GM12878 (cell line): ENCODE measurements around the gene ABCC3. TPM values are rescaled to one million over a fixed set of nuclear protein-coding genes. Genes with fewer than 3 reads are reported as not detected.

ENCODE experiments used
- ATAC-seq: fragments of 200-7000 bp; cut with Tn5 transposase; 3 replicates; pipeline ENCODE4 v1.9.1; 2020; ENCODE audit warnings: mild to moderate bottlenecking, moderate library complexity
- BruUV-seq: library from RNA; stranded (reverse); fragments of 400-500 nt; replicated peaks from 2 replicates; lab custom pipeline; 2021; lab: Mats Ljungman, UMichigan
- CTCF ChIA-PET: fragments of 300-600 bp; sonication (Branson Sonifier 250); formaldehyde crosslinking; extraction: SDS; loops from one replicate; lab custom pipeline; 2021; ENCODE audit warnings: inconsistent platforms; lab: Yijun Ruan, JAX
- POLR2A ChIA-PET: fragments of 350-600 bp; formaldehyde crosslinking; extraction: SDS; loops from one replicate; lab custom pipeline; 2021; ENCODE audit warnings: inconsistent platforms; lab: Charles Lee
- RAD21 ChIA-PET: fragments of 300-600 bp; sonication (Branson Sonifier 250); formaldehyde crosslinking; loops from one replicate; lab custom pipeline; 2023; ENCODE audit warnings: antibody characterized with exemption; ENCODE audit not compliant: unreplicated experiment; lab: Charles Lee
- SMC1A ChIA-PET: fragments of 300-600 bp; sonication (Branson Sonifier 250); formaldehyde crosslinking; loops from one replicate; lab custom pipeline; 2023; ENCODE audit not compliant: unreplicated experiment, uncharacterized antibody; lab: Charles Lee
- DNase-seq: peaks from one replicate; pipeline ENCODE4 v3.0.0-alpha.2; 2011; ENCODE audit warnings: low read depth, low spot score
- FAIRE-seq: peaks from 3 replicates; lab custom pipeline; 2011; peaks lifted over from hg19 to GRCh38; lab: Jason Lieb, UNC
- H2AFZ ChIP-seq: 2 replicates; pipeline ENCODE4 v1.6.0; 2011; ENCODE audit warnings: low read depth, low read length, control low read depth; ENCODE audit not compliant: control insufficient read depth
- H3K27ac ChIP-seq: 2 replicates; pipeline ENCODE4 v1.5.1; 2011; ENCODE audit warnings: control low read depth; ENCODE audit not compliant: control insufficient read depth, insufficient read depth
- H3K27me3 ChIP-seq, 2 experiments: replicated peaks in 1 of 2; 2 replicates each; pipeline versions ENCODE4 v1.6.0 to v1.6.1; 2011; ENCODE audit warnings: low read length in 1 of 2; ENCODE audit not compliant: control insufficient read depth in 2 of 2, insufficient read depth in 2 of 2
- H3K36me3 ChIP-seq, 2 experiments: 2 replicates each; pipeline ENCODE4 v1.5.1; 2011; ENCODE audit warnings: low read length in 1 of 2; ENCODE audit not compliant: control insufficient read depth in 2 of 2, insufficient read depth in 2 of 2
- H3K4me1 ChIP-seq: 2 replicates; pipeline ENCODE4 v1.6.1; 2011; ENCODE audit warnings: mild to moderate bottlenecking, low read length, moderate library complexity, mixed read lengths; ENCODE audit not compliant: control insufficient read depth, insufficient read depth
- H3K4me2 ChIP-seq: 2 replicates; pipeline ENCODE4 v1.6.0; 2011; ENCODE audit warnings: control low read depth; ENCODE audit not compliant: control insufficient read depth, insufficient read depth
- H3K4me3 ChIP-seq: fragments of 200-600 bp; sonication (generic); 2 replicates; pipeline ENCODE4 v1.5.1; 2016
- H3K79me2 ChIP-seq: 2 replicates; pipeline ENCODE4 v1.6.0; 2011; ENCODE audit warnings: low read length; ENCODE audit not compliant: control insufficient read depth, insufficient read depth
- H3K9ac ChIP-seq: 2 replicates; pipeline ENCODE4 v1.8.0; 2011; ENCODE audit warnings: low read length, control low read depth, mixed read lengths; ENCODE audit not compliant: control insufficient read depth, insufficient read depth
- H3K9me3 ChIP-seq: replicated peaks from 3 replicates; pipeline ENCODE4 v1.5.1; 2011; ENCODE audit warnings: mild to moderate bottlenecking, low read length; ENCODE audit not compliant: control insufficient read depth, insufficient read depth
- H4K20me1 ChIP-seq: 2 replicates; pipeline ENCODE4 v1.6.0; 2011; ENCODE audit not compliant: control insufficient read depth, insufficient read depth
- ASH2L ChIP-seq: fragments of 300-600, 200-600 bp; sonication (generic); IDR thresholded peaks from 2 replicates; pipeline ENCODE4 v1.6.1; 2017; ENCODE audit warnings: low read depth, mild to moderate bottlenecking, borderline replicate concordance
- CEBPB ChIP-seq, 2 experiments: fragments of 150-350 bp in 1 of 2; IDR thresholded peaks; 2 replicates each; pipeline ENCODE4 v1.6.1; 2012 to 2014; ENCODE audit warnings: low read depth in 2 of 2, low read length in 2 of 2, borderline replicate concordance in 1 of 2, inconsistent platforms in 1 of 2
- E2F8 ChIP-seq: fragments of 450-650 bp; IDR thresholded peaks from 2 replicates; pipeline ENCODE4 v1.6.1; 2018; ENCODE audit warnings: mild to moderate bottlenecking, low read depth, moderate library complexity; ENCODE audit not compliant: partially characterized antibody
- GATAD2B ChIP-seq: fragments of 450-650 bp; conservative IDR thresholded peaks from 2 replicates; pipeline ENCODE4 v1.6.1; 2017; ENCODE audit warnings: low read depth, mild to moderate bottlenecking, moderate library complexity
- IKZF1 ChIP-seq: fragments of 450-650 bp; conservative IDR thresholded peaks from 2 replicates; pipeline ENCODE4 v1.6.1; 2017; ENCODE audit warnings: antibody characterized with exemption, mild to moderate bottlenecking
- POU2F2 ChIP-seq: IDR thresholded peaks from 3 replicates; pipeline ENCODE4 v1.6.1; 2011; ENCODE audit warnings: low read depth, mild to moderate bottlenecking, low read length, borderline replicate concordance
- RAD51 ChIP-seq: fragments of 450-650 bp; IDR thresholded peaks from 2 replicates; pipeline ENCODE4 v1.6.1; 2016; ENCODE audit warnings: moderate library complexity, mild to moderate bottlenecking, inconsistent platforms
- RFX5 ChIP-seq: IDR thresholded peaks from 2 replicates; pipeline ENCODE4 v1.6.1; 2011; ENCODE audit warnings: low read depth, low read length, improper control_type of control experiment
- SPI1 ChIP-seq: IDR thresholded peaks from 2 replicates; pipeline ENCODE4 v1.6.1; 2011; ENCODE audit warnings: low read depth, mild to moderate bottlenecking, low read length, moderate library complexity, borderline replicate concordance; ENCODE audit not compliant: insufficient read depth
- WGBS: methylation state at CpG from one replicate; pipeline ENCODE4 v1.1.6; 2016; ENCODE audit warnings: low lambda C conversion rate; ENCODE audit not compliant: insufficient replicate concordance, insufficient coverage; ENCODE audit errors: missing lambda C conversion rate; 5-methylcytosine and 5-hydroxymethylcytosine counted together
- in situ Hi-C: fragments of 300-500 bp; cut with MboI; formaldehyde crosslinking; loops from 9 replicates; pipeline ENCODE4 v1.14.3; 2018; ENCODE audit warnings: mixed read lengths
- intact Hi-C: fragments of 100-400 bp; cut with micrococcal nuclease; formaldehyde crosslinking; loops from one replicate; pipeline ENCODE4 v1.14.2; 2022; ENCODE audit not compliant: unreplicated experiment
- polyA plus RNA-seq, 11 experiments: library from polyadenylated mRNA; depleted of rRNA in 4 of 11; unstranded in 6 of 11; stranded (reverse) in 5 of 11; fragments of >200 nt; fragmentation: Nextera tagmentation in 4 of 11; fragmentation: Illumina TruSeq in 1 of 11; extraction: Ambion mirVana in 4 of 11; extraction: Trizol in 1 of 11; gene quantifications; 1 replicate in 1 of 11; 2 replicates in 10 of 11; pipeline versions ENCODE4 v1.2.1 to v1.2.3, GENCODE V29; 2011 to 2016; ENCODE audit warnings: inconsistent platforms in 2 of 11, missing spikeins in 2 of 11, low read depth in 1 of 11
- total RNA-seq, 4 experiments: library from RNA; depleted of rRNA in 3 of 4; stranded (reverse); fragments of >200 nt in 3 of 4; fragmentation: Illumina TruSeq in 1 of 4; extraction: Trizol in 1 of 4; gene quantifications; 2 replicates each; pipeline versions ENCODE4 v1.2.1 to v1.2.3, GENCODE V29; 2013 to 2021

Gene ABCC3
- total and polyA plus RNA-seq, 10 of the 15 experiments (the other 5 are each of a cell fraction or from before 2014, with no cell fraction given): 0.21 to 2.3 (median 0.71) TPM; not detected in 6

- ChIA-PET RAD21 (no interaction called here), SMC1A (no interaction called here), POLR2A (interaction anchor here (0.5 to 1.1 kb wide), 2 partner anchors 27 to 64 kb away, joined by 3 to 6 read pairs; no protein-coding TSS in a partner anchor), CTCF (interaction anchor here (1.5 kb wide), 1 partner anchor 9 kb away, joined by 4 read pairs; no protein-coding TSS in a partner anchor)
- no peaks in the 10 kb centered on the region for H3K9me3 ChIP-seq
- in situ Hi-C loops (no loop called here), intact Hi-C loops (no loop called here)
- no peak overlapping the region for H3K4me2 ChIP-seq
- BruUV-seq: no TSS peak
- no peaks in the 10 kb centered on the region for H3K36me3 ChIP-seq
- H2AFZ ChIP-seq: no peak overlapping the region
- no peak overlapping the region for H3K9ac ChIP-seq
- no peaks in the 10 kb centered on the region for H3K79me2 ChIP-seq
- no peak for ATAC-seq
- WGBS: 77% methylated on average over 16 of the region's 16 CpGs
- no peak for DNase-seq
- no peaks in the 10 kb centered on the region for H3K4me1 ChIP-seq
- TF ChIP-seq RAD51: no peak
- no peak for TF ChIP-seq ASH2L
- no peak for TF ChIP-seq RFX5
- TF ChIP-seq SPI1: no peak
- TF ChIP-seq POU2F2: no peak
- H3K4me3 ChIP-seq: no peak overlapping the region
- FAIRE-seq: no peak
- H3K27me3 ChIP-seq: no peaks in the 10 kb centered on the region
- no peak overlapping the region for H3K27ac ChIP-seq
- no peaks in the 10 kb centered on the region for H4K20me1 ChIP-seq
These were observed 52.8 kb downstream of the ABCC3 start for GRCh38 chr17:50687200-50688066.

DNA sequence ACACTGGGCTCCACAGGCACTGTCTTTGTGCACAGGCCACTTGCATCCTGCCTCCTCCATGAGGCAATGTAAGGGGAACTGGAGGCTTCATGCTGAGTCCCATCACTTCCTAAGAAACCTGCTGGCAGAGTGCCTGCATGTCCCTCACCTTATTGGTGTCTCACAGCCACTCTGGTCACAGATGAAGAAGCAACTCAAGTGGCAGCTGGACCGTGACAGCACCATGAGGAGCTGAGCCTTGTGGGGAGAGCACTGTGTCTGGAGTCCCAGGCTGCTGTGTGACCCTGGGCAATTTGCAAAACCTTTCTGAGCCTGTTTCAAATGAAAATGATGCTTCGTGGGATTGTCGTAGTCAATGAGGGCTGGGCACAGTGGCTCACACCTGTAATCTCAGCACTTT is 53.6 kb downstream of the ABCC3 start:
- POLR2A ChIA-PET: no interaction called here
- CTCF ChIA-PET: no interaction called here
- Histone ChIP-seq H3K79me2 (no peaks in the 10 kb centered on the region), H4K20me1 (no peaks in the 10 kb centered on the region), H3K27me3 (no peaks in the 10 kb centered on the region), H2AFZ (no peak overlapping the region), H3K27ac (no peak overlapping the region), H3K4me1 (no peaks in the 10 kb centered on the region), H3K36me3 (no peaks in the 10 kb centered on the region), H3K9me3 (no peaks in the 10 kb centered on the region), H3K9ac (no peak overlapping the region), H3K4me2 (no peak overlapping the region), H3K4me3 (no peak overlapping the region)
- DNase-seq: no peak
- peak; percentile 28; the same call in 1 of the 3 replicates for ATAC-seq
- SMC1A ChIA-PET: no interaction called here
- no peak for FAIRE-seq
- WGBS: 69% methylated on average over 3 of the region's 3 CpGs
- in situ Hi-C loops: no loop called here
- BruUV-seq: no TSS peak
- RAD21 ChIA-PET: no interaction called here
- intact Hi-C loops: no loop called here
- no peak for TF ChIP-seq IKZF1
- no peak for TF ChIP-seq CEBPB (IDR thresholded peaks at IDR 0.05; ENCODE audit: borderline replicate concordance in 1 of 2, low read depth in 2 of 2, low read length in 2 of 2)
- TF ChIP-seq E2F8: no peak
- TF ChIP-seq GATAD2B: no peak
- TF ChIP-seq SPI1: no peak
